ENCODE measurements around the gene TIMM29. TPM values are rescaled to one million over a fixed set of nuclear protein-coding genes. Genes with fewer than 3 reads are reported as not detected.

The TIMM29 gene
- total RNA-seq, 2 experiments from 2014 or later = 14.7 to 17.7 TPM

- peaks cover 53% of the 10 kb centered on the region for H3K4me1 Mint-ChIP-seq (ENCODE audit: low read depth)
- no peaks in the 10 kb centered on the region for H3K9me3 Mint-ChIP-seq
- peaks cover 11% of the 10 kb centered on the region for H3K36me3 Mint-ChIP-seq (ENCODE audit: low read depth)
- ATAC-seq (no peak), DNase-seq (no peak)
- CTCF ChIA-PET = interaction anchor here (2.1 kb wide), 1 partner anchor 21 kb away, joined by 7 read pairs; no protein-coding TSS in a partner anchor
- POLR2A ChIA-PET = interaction anchor here (0.8 to 1.4 kb wide), 2 partner anchors 32 to 124 kb away, joined by 3 read pairs; partner anchors contain the start of gene LDLR
- no peaks in the 10 kb centered on the region for H3K27me3 Mint-ChIP-seq
- intact Hi-C loops (cut with micrococcal nuclease) = no loop called here
- no peak for TF ChIP-seq CTCF (IDR thresholded peaks at IDR 0.05)
- no peak overlapping the region for H3K4me3 Mint-ChIP-seq
- no peak overlapping the region for H3K27ac Mint-ChIP-seq
Measured at GRCh38 chr19:10965398-10965797, 36.8 kb downstream of the TIMM29 start.

GRCh38 chr19:10966809-10967208 is 38.2 kb downstream of the TIMM29 start:
- Mint-ChIP-seq H3K27me3 (no peaks in the 10 kb centered on the region), H3K27ac (no peak overlapping the region), H3K4me1 (ENCODE audit: low read depth) (peaks cover 55% of the 10 kb centered on the region), H3K4me3 (no peak overlapping the region), H3K9me3 (no peaks in the 10 kb centered on the region), H3K36me3 (ENCODE audit: low read depth) (peaks cover 11% of the 10 kb centered on the region)
- intact Hi-C loops (cut with micrococcal nuclease) = no loop called here
- POLR2A ChIA-PET = interaction anchor here (0.6 kb wide), 1 partner anchor 169 kb away, joined by 3 read pairs; no protein-coding TSS in a partner anchor
- no peak for TF ChIP-seq CTCF (IDR thresholded peaks at IDR 0.05)
- CTCF ChIA-PET = interaction anchor here (0.7 to 2.1 kb wide), 3 partner anchors 22 to 31 kb away, joined by 3 to 9 read pairs (median 7); no protein-coding TSS in a partner anchor
- ATAC-seq (no peak), DNase-seq (no peak)

- H3K27me3 Mint-ChIP-seq = no peaks in the 10 kb centered on the region
- no peak for ATAC-seq
- no peak overlapping the region for H3K4me3 Mint-ChIP-seq
- no peak for DNase-seq
- peaks cover 10% of the 10 kb centered on the region for H3K36me3 Mint-ChIP-seq (ENCODE audit: low read depth)
- POLR2A ChIA-PET = interaction anchor here (0.7 kb wide), 1 partner anchor 33 kb away, joined by 3 read pairs; no protein-coding TSS in a partner anchor
- CTCF ChIA-PET = interaction anchor here (1.1 to 1.8 kb wide), 2 partner anchors 14 to 27 kb away, joined by 3 to 8 read pairs; no protein-coding TSS in a partner anchor
- intact Hi-C loops (cut with micrococcal nuclease) = no loop called here
- H3K9me3 Mint-ChIP-seq = no peaks in the 10 kb centered on the region
- H3K4me1 Mint-ChIP-seq (ENCODE audit: low read depth) = peaks cover 46% of the 10 kb centered on the region
- no peak overlapping the region for H3K27ac Mint-ChIP-seq
- no peak for TF ChIP-seq CTCF (IDR thresholded peaks at IDR 0.05)
Measured at GRCh38 chr19:10968527-10969135, 40.0 kb downstream of the TIMM29 start.

GRCh38 chr19:10971107-10971726 is 42.6 kb downstream of the TIMM29 start:
- no peak overlapping the region for H3K4me3 Mint-ChIP-seq
- H3K27me3 Mint-ChIP-seq = no peaks in the 10 kb centered on the region
- TF ChIP-seq CTCF (IDR thresholded peaks at IDR 0.05) = no peak
- H3K36me3 Mint-ChIP-seq (ENCODE audit: low read depth) = peaks cover 5% of the 10 kb centered on the region
- ChIA-PET POLR2A (no interaction called here), CTCF (interaction anchor here (2.2 kb wide), 1 partner anchor 28 kb away, joined by 8 read pairs; no protein-coding TSS in a partner anchor)
- no peak overlapping the region for H3K27ac Mint-ChIP-seq
- DNase-seq (no peak), ATAC-seq (no peak)
- peaks cover 41% of the 10 kb centered on the region for H3K4me1 Mint-ChIP-seq (ENCODE audit: low read depth)
- H3K9me3 Mint-ChIP-seq = no peaks in the 10 kb centered on the region
- intact Hi-C loops (cut with micrococcal nuclease) = no loop called here

All from activated CD8-positive, alpha-beta T cell treated with anti-CD3 and anti-CD28 coated beads for 36 hours (primary cell).